Activated CD4-positive, alpha-beta T cell treated with anti-CD3 and anti-CD28 coated beads for 4 hours (primary cell): Measurements from ENCODE around the gene ELOVL2.
"Not testable (repeated sequence)": the region's sequence is repeated elsewhere in the genome, so short reads cannot be mapped to it uniquely, and the experiment has no call there.

Source experiments
- DNase-seq, 2 donors: peaks; one replicate each; pipeline ENCODE4 v3.0.0-alpha.2; 2020

The ELOVL2 gene

GRCh38 chr6:11018225-11018624, 25.9 kb downstream of the ELOVL2 start:
- no peak for DNase-seq

- no peak for DNase-seq
Measured at GRCh38 chr6:11017090-11017489, 27.0 kb downstream of the ELOVL2 start.

GRCh38 chr6:11016452-11016851, 27.7 kb downstream of the ELOVL2 start:
- no peak for DNase-seq

- no peak for DNase-seq
Measured at GRCh38 chr6:11015102-11015501, 29.0 kb downstream of the ELOVL2 start.

- no peak for DNase-seq
Measured at GRCh38 chr6:11013721-11014070, 30.4 kb downstream of the ELOVL2 start.

- no peak for DNase-seq
Measured at GRCh38 chr6:11012976-11013720, 31.0 kb downstream of the ELOVL2 start.

- DNase-seq: no peak
Measured at GRCh38 chr6:11012295-11012754, 31.8 kb downstream of the ELOVL2 start.

GRCh38 chr6:11011787-11012234, 32.3 kb downstream of the ELOVL2 start:
- DNase-seq: no peak

GRCh38 chr6:11009353-11009752, 34.8 kb downstream of the ELOVL2 start:
- DNase-seq: no peak

- DNase-seq: no peak
Measured at GRCh38 chr6:11008821-11009220, 35.3 kb downstream of the ELOVL2 start.

- no peak for DNase-seq
Measured at GRCh38 chr6:11007715-11008608, 36.1 kb downstream of the ELOVL2 start.

GRCh38 chr6:11006061-11006460, 38.0 kb downstream of the ELOVL2 start:
- no peak for DNase-seq

- DNase-seq: not testable (repeated sequence)
Measured at GRCh38 chr6:11003297-11003696, 40.8 kb downstream of the ELOVL2 start.

- DNase-seq: no peak
Measured at GRCh38 chr6:11002176-11002575, 41.9 kb downstream of the ELOVL2 start.

- no peak for DNase-seq
Measured at GRCh38 chr6:10999994-11000393, 44.1 kb downstream of the ELOVL2 start.

- no peak for DNase-seq
Measured at GRCh38 chr6:10995114-10995707, 48.9 kb downstream of the ELOVL2 start.

GRCh38 chr6:10993896-10994295, 50.2 kb downstream of the ELOVL2 start:
- no peak for DNase-seq

GRCh38 chr6:10991115-10991514, 53.0 kb downstream of the ELOVL2 start:
- DNase-seq: no peak

GRCh38 chr6:10989587-10989986, 54.5 kb downstream of the ELOVL2 start:
- no peak for DNase-seq

- not testable (repeated sequence) for DNase-seq
Measured at GRCh38 chr6:10984959-10985358, 59.1 kb downstream of the ELOVL2 start.

GRCh38 chr6:10981409-10981808, 62.7 kb downstream of the ELOVL2 start:
- DNase-seq: no peak

GRCh38 chr6:10979603-10980002, 64.5 kb downstream of the ELOVL2 start:
- no peak for DNase-seq

- no peak for DNase-seq
Measured at GRCh38 chr6:10977231-10977968, 66.7 kb downstream of the ELOVL2 start.
